GM23248 (cell line): ENCODE data around the gene GINS3. TPM values are rescaled to one million over a fixed set of nuclear protein-coding genes. Genes with fewer than 3 reads are reported as not detected.
"Not testable (repeated sequence)": the region's sequence is repeated elsewhere in the genome, so short reads cannot be mapped to it uniquely, and the experiment has no call there.

ENCODE experiments used
- DNase-seq: peaks from one replicate; pipeline ENCODE4 v3.0.0-alpha.2; 2015
- H2AFZ ChIP-seq: fragments of 200-600 bp; sonication (generic); 2 replicates; pipeline ENCODE4 v1.6.1; 2016; ENCODE audit warnings: antibody characterized with exemption
- H3F3A ChIP-seq: fragments of 200-600 bp; sonication (generic); 2 replicates; pipeline ENCODE4 v1.6.1; 2016; ENCODE audit warnings: mild to moderate bottlenecking, antibody characterized with exemption, mixed run types; ENCODE audit not compliant: insufficient read depth
- H3K27ac ChIP-seq: fragments of 200-600 bp; sonication (generic); 2 replicates; pipeline ENCODE4 v1.5.1; 2016; ENCODE audit warnings: mild to moderate bottlenecking
- H3K27me3 ChIP-seq: fragments of 200-600 bp; sonication (generic); replicated peaks from 2 replicates; pipeline ENCODE4 v1.6.1; 2016; ENCODE audit warnings: mild to moderate bottlenecking; ENCODE audit not compliant: insufficient read depth
- H3K36me3 ChIP-seq: fragments of 200-600 bp; sonication (generic); 2 replicates; pipeline ENCODE4 v1.6.1; 2016; ENCODE audit warnings: low read depth, mild to moderate bottlenecking
- H3K4me1 ChIP-seq: fragments of 200-600 bp; sonication (generic); 2 replicates; pipeline ENCODE4 v1.6.1; 2016; ENCODE audit warnings: mild to moderate bottlenecking; ENCODE audit not compliant: insufficient read depth
- H3K4me2 ChIP-seq: fragments of 200-600 bp; sonication (generic); one replicate; pipeline ENCODE4 v1.6.1; 2016; ENCODE audit warnings: mild to moderate bottlenecking; ENCODE audit not compliant: unreplicated experiment
- H3K4me3 ChIP-seq: fragments of 200-600 bp; sonication (generic); 2 replicates; pipeline ENCODE4 v1.5.1; 2016; ENCODE audit warnings: mild to moderate bottlenecking
- H3K79me2 ChIP-seq: fragments of 200-600 bp; sonication (generic); 2 replicates; pipeline ENCODE4 v1.6.1; 2016; ENCODE audit warnings: mild to moderate bottlenecking; ENCODE audit not compliant: insufficient read depth
- H3K9ac ChIP-seq: fragments of 200-600 bp; sonication (generic); 2 replicates; pipeline ENCODE4 v1.6.1; 2016; ENCODE audit warnings: mild to moderate bottlenecking
- H3K9me2 ChIP-seq: fragments of 200-600 bp; sonication (generic); 2 replicates; pipeline ENCODE4 v1.6.1; 2016; ENCODE audit warnings: mixed run types, mild to moderate bottlenecking, moderate library complexity; ENCODE audit not compliant: insufficient read depth
- H3K9me3 ChIP-seq: fragments of 200-600 bp; sonication (generic); one replicate; pipeline ENCODE4 v1.6.1; 2017; ENCODE audit warnings: low read depth
- H4K20me1 ChIP-seq: fragments of 200-600 bp; sonication (generic); 2 replicates; pipeline ENCODE4 v1.6.0; 2016; ENCODE audit not compliant: insufficient read depth
- EZH2 ChIP-seq: fragments of 200-600 bp; sonication (generic); IDR thresholded peaks from 2 replicates; pipeline ENCODE4 v1.6.1; 2018; ENCODE audit warnings: antibody characterized with exemption, mild to moderate bottlenecking; ENCODE audit not compliant: insufficient read depth, poor library complexity, severe bottlenecking
- EZH2phosphoT487 ChIP-seq: fragments of 200-600 bp; sonication (generic); IDR thresholded peaks from 2 replicates; pipeline ENCODE4 v1.6.1; 2018; ENCODE audit warnings: antibody characterized with exemption, moderate library complexity, mild to moderate bottlenecking, low read depth; ENCODE audit not compliant: insufficient read depth
- WGBS, 2 experiments: methylation state at CpG; one replicate each; pipeline ENCODE4 v1.1.6; 2015 to 2017; ENCODE audit warnings: low lambda C conversion rate in 2 of 2, low coverage in 1 of 2; ENCODE audit errors: missing lambda C conversion rate in 2 of 2; 5-methylcytosine and 5-hydroxymethylcytosine counted together
- in situ Hi-C: fragments of 300-500 bp; cut with MboI; formaldehyde crosslinking; loops from 2 replicates; pipeline ENCODE4 v1.15.0; 2020
- polyA plus RNA-seq: library from polyadenylated mRNA; unstranded; fragments of >200 nt; fragmentation: Nextera tagmentation; extraction: Ambion mirVana; gene quantifications from 2 replicates; pipeline ENCODE4 v1.2.1, GENCODE V29; 2016
- total RNA-seq: library from RNA; depleted of rRNA; stranded (reverse); fragments of >200 nt; shearing (Covaris generic); gene quantifications from 2 replicates; pipeline ENCODE4 v1.2.3, GENCODE V29; 2014

The GINS3 gene
- total and polyA plus RNA-seq, 2 experiments from 2014 or later = 2.9 TPM

DNA sequence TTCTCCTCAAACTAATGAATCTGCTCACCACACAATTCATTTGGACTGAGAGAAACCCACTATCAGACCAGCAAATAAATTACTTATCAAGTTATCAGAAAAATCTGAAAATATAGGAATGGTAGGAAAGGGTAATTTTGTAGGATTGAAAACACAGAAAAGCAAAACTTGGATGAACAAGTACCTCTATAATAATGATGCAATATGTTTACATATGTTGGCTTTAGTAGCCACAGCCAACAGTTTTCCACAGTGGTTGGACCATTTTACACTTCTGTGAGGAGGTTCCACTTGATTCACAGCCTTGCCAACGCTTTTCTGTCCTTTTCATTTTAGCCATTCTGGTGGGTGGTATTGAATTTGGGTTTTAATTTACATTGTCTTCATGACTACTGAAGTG lies 10.6 kb upstream of the GINS3 start:
- no peak overlapping the region for H3K4me3 ChIP-seq

DNA sequence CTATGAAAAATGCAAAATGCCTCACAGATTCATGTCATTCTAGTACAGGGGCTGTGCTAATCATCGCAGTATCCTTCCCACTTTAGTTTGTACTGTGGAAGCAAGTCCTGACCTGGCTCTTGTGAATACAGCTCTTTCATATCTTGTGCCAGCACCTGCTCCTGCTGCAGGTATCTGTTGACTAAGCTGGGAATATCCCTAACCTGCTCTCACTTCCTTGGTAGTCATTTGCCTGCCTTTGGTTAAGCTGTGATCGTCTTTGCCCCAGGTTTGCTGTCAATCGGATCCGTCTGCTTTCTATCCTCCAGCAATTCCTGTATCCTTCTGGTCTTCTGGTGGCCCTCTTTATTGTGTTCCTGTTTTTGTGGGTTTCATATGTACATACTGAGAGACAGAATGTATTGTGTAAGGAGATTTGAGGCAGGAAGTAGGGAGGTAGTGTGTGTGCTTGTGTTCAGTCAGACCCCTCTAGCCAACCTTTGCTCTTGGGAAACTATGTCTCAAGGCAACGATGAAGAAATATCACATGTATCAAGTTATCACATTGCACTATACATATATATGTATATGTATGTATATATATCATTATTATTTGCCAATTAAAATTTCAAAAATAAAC lies 7.7 kb upstream of the GINS3 start:
- DNase-seq = no peak
- Histone ChIP-seq H4K20me1 (no peaks in the 10 kb centered on the region), H3K27ac (no peak overlapping the region), H3K9me3 (no peaks in the 10 kb centered on the region), H3K4me1 (no peaks in the 10 kb centered on the region), H3F3A (no peaks in the 10 kb centered on the region), H3K4me2 (no peak overlapping the region), H3K36me3 (no peaks in the 10 kb centered on the region), H3K79me2 (no peaks in the 10 kb centered on the region), H3K27me3 (no peaks in the 10 kb centered on the region; the same call in 1 of the 2 replicates), H3K9me2 (no peaks in the 10 kb centered on the region), H3K9ac (no peak overlapping the region), H3K4me3 (no peak overlapping the region), H2AFZ (no peak overlapping the region)
- TF ChIP-seq EZH2 (no peak), EZH2phosphoT487 (no peak)
- 66 to 71% methylated on average over 5 of the region's 5 CpGs for WGBS, 2 experiments
- in situ Hi-C loops = no loop called here

More for the DNA sequence above, 10.6 kb upstream of the GINS3 start:
- DNase-seq = no peak
- Histone ChIP-seq H3K9ac (no peak overlapping the region), H3K4me2 (no peak overlapping the region), H4K20me1 (no peaks in the 10 kb centered on the region), H3F3A (no peaks in the 10 kb centered on the region), H3K4me1 (peaks cover 9% of the 10 kb centered on the region; the same call in 1 of the 2 replicates), H3K36me3 (no peaks in the 10 kb centered on the region), H2AFZ (no peak overlapping the region), H3K27me3 (no peaks in the 10 kb centered on the region; the same call in 1 of the 2 replicates), H3K79me2 (no peaks in the 10 kb centered on the region), H3K9me2 (no peaks in the 10 kb centered on the region), H3K27ac (no peak overlapping the region), H3K9me3 (no peaks in the 10 kb centered on the region)
- in situ Hi-C loops = no loop called here
- 42 to 56% methylated on average over 1 of the region's 1 CpG for WGBS, 2 experiments
- no peak for TF ChIP-seq EZH2
- TF ChIP-seq EZH2phosphoT487 = no peak

DNA sequence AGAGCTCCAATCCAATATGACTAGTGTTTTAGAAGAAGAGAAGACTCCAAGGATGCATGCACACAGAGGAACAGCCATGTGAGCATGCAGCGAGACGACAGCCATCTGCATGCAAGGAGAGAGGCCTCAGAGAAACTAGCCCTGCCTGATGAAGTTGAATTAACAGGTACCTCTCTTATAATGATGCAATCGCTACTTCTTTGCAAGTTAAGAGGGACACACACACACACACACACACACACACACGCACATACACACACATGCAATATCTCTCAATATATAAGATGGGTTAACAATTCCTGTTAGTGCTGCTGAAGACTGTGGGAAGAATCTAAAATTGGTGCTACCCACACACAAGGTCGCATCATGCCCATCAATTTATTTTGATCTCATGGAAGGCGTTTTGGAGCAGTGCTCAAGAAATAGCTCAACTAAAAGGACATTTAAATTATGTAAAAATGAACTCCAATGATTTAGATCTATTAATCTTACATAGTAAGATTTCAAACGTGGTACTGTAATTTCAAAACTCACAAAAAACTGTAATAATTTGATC lies 7.0 kb upstream of the GINS3 start:
- H3K27ac ChIP-seq = no peak overlapping the region
- no peak overlapping the region for H3K4me3 ChIP-seq
- no peak for DNase-seq
- no peaks in the 10 kb centered on the region for H3K9me3 ChIP-seq
- H3K4me1 ChIP-seq = no peaks in the 10 kb centered on the region
- no peaks in the 10 kb centered on the region for H4K20me1 ChIP-seq
- no peaks in the 10 kb centered on the region for H3K79me2 ChIP-seq
- no peaks in the 10 kb centered on the region for H3F3A ChIP-seq
- no peak overlapping the region for H2AFZ ChIP-seq
- no peaks in the 10 kb centered on the region for H3K36me3 ChIP-seq
- WGBS, 2 experiments = 55 to 57% methylated on average over 7 of the region's 7 CpGs
- H3K27me3 ChIP-seq = no peaks in the 10 kb centered on the region; the same call in 1 of the 2 replicates
- H3K9ac ChIP-seq = no peak overlapping the region
- in situ Hi-C loops = no loop called here
- no peak overlapping the region for H3K4me2 ChIP-seq
- H3K9me2 ChIP-seq = no peaks in the 10 kb centered on the region
- no peak for TF ChIP-seq EZH2
- no peak for TF ChIP-seq EZH2phosphoT487

DNA sequence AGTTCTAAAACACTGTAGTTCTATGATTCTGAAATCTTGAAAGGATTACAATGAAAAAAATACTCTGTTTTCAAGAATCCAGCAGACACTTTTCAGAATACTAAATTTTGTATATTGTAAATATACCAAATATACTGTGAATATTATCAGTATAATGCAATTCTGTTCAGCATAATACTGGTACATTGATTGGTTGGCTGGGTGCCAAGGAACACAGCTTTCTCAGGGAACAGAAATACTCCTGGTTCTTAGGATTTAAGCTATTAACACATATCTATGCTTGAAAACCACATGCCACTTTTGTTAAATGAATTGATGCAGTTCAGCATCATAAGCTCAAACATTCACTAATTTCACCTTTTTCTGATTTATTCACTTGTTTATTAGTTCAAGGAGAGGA lies 2.5 kb upstream of the GINS3 start:
- H4K20me1 ChIP-seq = no peaks in the 10 kb centered on the region
- H3K27ac ChIP-seq = no peak overlapping the region
- H3K9ac ChIP-seq = no peak overlapping the region
- H3K4me2 ChIP-seq = no peak overlapping the region
- no peak overlapping the region for H3K4me3 ChIP-seq
- TF ChIP-seq EZH2 (no peak), EZH2phosphoT487 (no peak)
- no peaks in the 10 kb centered on the region for H3K27me3 ChIP-seq
- in situ Hi-C loops = no loop called here
- peaks cover 12% of the 10 kb centered on the region for H3K79me2 ChIP-seq
- no peaks in the 10 kb centered on the region for H3K4me1 ChIP-seq
- no peak for DNase-seq
- H3K9me3 ChIP-seq = no peaks in the 10 kb centered on the region
- no peak overlapping the region for H2AFZ ChIP-seq
- no peaks in the 10 kb centered on the region for H3K9me2 ChIP-seq
- H3F3A ChIP-seq = no peaks in the 10 kb centered on the region
- no peaks in the 10 kb centered on the region for H3K36me3 ChIP-seq

DNA sequence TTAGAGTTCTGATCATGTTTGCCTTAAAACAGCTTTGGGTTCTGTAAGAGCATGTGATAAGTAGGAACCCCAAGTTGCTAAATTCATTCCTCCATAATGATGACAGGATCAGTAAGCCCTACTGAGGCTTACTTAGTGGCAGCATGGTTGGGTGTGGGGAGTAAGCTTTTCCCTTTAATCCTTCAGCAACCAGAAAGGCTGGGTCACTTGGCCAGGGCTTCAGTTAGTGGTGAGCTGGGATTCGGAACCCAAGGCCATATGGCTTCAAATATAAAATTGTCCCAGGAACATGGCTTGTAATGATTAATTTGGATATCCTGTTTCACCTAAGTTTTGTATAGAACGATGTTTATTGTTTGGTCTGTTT lies 850 bp downstream of the GINS3 start:
- Histone ChIP-seq H3K4me3 (peak overlapping the region; percentile 94), H3K27me3 (no peaks in the 10 kb centered on the region), H3K9me3 (no peaks in the 10 kb centered on the region), H3K36me3 (no peaks in the 10 kb centered on the region), H4K20me1 (no peaks in the 10 kb centered on the region), H3K27ac (peak overlapping the region; percentile 27; the same call in 1 of the 2 replicates), H3F3A (no peaks in the 10 kb centered on the region), H3K4me1 (no peaks in the 10 kb centered on the region), H3K79me2 (peaks cover 12% of the 10 kb centered on the region), H3K4me2 (peak overlapping the region; percentile 100), H3K9me2 (no peaks in the 10 kb centered on the region), H3K9ac (peak overlapping the region; percentile 84), H2AFZ (peak overlapping the region; percentile 100)
- DNase-seq = peak; percentile 10
- WGBS, 2 experiments = 51 to 53% methylated on average over 2 of the region's 2 CpGs
- TF ChIP-seq EZH2 (no peak), EZH2phosphoT487 (no peak)
- in situ Hi-C loops = no loop called here

DNA sequence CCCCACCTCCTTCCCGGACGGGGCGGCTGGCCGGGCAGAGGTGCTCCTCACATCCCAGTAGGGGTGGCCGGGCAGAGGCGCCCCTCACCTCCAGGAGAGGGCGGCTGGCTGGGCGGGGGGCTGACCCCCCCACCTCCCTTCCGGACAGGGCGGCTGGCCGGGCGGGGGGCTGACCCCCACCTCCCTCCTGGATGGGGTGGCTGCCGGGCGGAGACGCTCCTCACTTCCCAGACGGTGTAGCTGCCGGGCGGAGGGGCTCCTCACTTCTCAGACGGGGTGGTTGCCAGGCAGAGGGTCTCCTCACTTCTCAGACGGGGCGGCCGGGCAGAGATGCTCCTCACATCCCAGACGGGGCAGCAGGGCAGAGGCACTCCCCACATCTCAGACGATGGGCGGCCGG lies 4.6 kb downstream of the GINS3 start:
- H3K27me3 ChIP-seq, H3F3A ChIP-seq, H3K36me3 ChIP-seq, H3K9me3 ChIP-seq, H3K9ac ChIP-seq, H3K9me2 ChIP-seq, in situ Hi-C loops, H2AFZ ChIP-seq, H3K4me2 ChIP-seq, H3K4me1 ChIP-seq, H3K4me3 ChIP-seq, H3K27ac ChIP-seq, H4K20me1 ChIP-seq, DNase-seq: not testable (repeated sequence)
- H3K79me2 ChIP-seq = peaks cover 12% of the 10 kb centered on the region
- WGBS, 2 experiments = 98% methylated on average over 22 of the region's 26 CpGs; no CpG with 5 or more reads in 1 of the 2 experiments
